HG03039 (cell line): ENCODE data around the gene BBLN.

Source experiments
- ATAC-seq: cut with Tn5 transposase; IDR thresholded peaks from one replicate; pipeline ENCODE4 v1.9.1; 2021; ENCODE audit warnings: mild to moderate bottlenecking, moderate library complexity; ENCODE audit not compliant: unreplicated experiment

Gene BBLN

DNA sequence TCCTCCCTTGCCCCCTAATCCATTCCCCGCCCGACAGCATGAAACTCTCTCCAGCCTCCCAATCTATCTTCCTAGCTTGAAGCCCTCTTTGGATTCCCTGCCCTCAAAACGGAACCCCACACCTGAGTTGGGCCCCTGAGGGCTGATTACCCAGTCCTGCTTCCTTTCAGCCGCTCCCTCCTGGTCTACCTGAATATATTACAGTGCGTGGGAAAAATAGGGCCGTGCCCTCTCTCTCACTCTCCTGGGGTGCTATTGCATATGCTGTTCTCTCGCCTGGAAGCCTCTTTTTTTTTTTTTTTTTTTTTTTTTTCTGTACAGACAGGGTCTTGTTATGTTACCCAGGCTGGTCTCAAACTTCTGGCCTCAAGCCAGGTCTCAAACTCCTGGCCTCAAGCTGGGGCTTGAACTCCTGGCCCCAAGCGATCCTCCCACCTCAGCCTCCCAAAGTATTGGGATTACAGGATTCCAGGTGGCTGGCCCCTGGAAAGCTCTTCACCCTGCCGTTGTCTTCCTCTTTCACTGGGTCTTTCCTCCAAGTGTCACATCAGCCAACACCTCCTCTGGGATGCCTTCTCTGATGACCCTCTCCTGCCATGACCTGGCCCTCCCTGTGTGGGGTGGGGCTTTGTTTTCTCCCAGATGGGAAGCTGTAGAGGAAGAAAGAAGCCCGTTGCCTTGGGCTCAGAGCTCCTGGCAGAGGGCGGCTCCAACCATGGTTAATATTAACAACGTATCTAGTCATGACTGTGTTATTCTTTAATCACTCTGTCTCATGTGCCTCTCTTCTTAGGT is 51.3 kb downstream of the BBLN start:
- ATAC-seq: no peak

- ATAC-seq: no peak
Measured at GRCh38 chr9:128211981-128212281, 51.9 kb downstream of the BBLN start.
